ENCODE data around the gene ZNF331. TPM values are rescaled to one million over a fixed set of nuclear protein-coding genes. Genes with fewer than 3 reads are reported as not detected.
A peak's percentile ranks its signal among the peaks of the same experiment; 100 is the strongest.
"Not testable (repeated sequence)": the region's sequence is repeated elsewhere in the genome, so short reads cannot be mapped to it uniquely, and the experiment has no call there.

The ZNF331 gene
- total RNA-seq, 1 donor from 2014 or later: 6.8 TPM

DNA sequence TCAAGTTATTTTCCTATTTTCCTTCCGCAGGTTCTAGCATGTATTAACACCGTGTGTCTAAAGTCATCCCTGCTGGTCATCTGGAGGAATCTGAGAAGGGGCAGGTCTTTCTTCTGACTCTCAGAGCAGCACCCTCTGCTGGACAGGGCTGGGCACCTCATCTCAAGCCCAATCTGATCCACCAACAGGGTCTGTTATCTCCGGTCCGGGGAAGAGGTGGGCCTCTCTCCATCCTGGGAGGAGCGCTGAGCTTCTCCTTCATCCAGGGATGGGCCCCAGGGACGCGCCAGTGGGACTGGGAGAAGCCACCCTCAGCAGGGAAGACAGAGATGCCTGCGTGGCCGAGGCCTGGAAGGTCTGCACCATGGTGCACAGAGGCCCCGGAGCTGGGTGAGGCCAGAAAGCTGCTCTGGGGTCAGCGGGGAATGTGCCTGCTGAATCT is 26.0 kb upstream of the ZNF331 start:
- FAIRE-seq (no peak), DNase-seq (ENCODE audit: low read depth) (peak; percentile 52)
- no peaks in the 10 kb centered on the region for H3K27me3 ChIP-seq (ENCODE audit: control insufficient read depth, insufficient read depth, low read length)
- peak; percentile 57 for TF ChIP-seq CTCF (IDR thresholded peaks at IDR 0.05; ENCODE audit: insufficient read depth, low read length, severe bottlenecking)
- H3K36me3 ChIP-seq (ENCODE audit: control insufficient read depth, insufficient read depth, low read length): no peaks in the 10 kb centered on the region
- H3K4me3 ChIP-seq (ENCODE audit: low read depth, low read length): no peak overlapping the region

- FAIRE-seq: peak; percentile 50
- DNase-seq (ENCODE audit: low read depth); H3K27me3 ChIP-seq (ENCODE audit: control insufficient read depth, insufficient read depth, low read length); H3K4me3 ChIP-seq (ENCODE audit: low read depth, low read length); H3K36me3 ChIP-seq (ENCODE audit: control insufficient read depth, insufficient read depth, low read length): not testable (repeated sequence)
Observed at GRCh38 chr19:53515047-53515446, 22.9 kb upstream of the ZNF331 start.

DNA sequence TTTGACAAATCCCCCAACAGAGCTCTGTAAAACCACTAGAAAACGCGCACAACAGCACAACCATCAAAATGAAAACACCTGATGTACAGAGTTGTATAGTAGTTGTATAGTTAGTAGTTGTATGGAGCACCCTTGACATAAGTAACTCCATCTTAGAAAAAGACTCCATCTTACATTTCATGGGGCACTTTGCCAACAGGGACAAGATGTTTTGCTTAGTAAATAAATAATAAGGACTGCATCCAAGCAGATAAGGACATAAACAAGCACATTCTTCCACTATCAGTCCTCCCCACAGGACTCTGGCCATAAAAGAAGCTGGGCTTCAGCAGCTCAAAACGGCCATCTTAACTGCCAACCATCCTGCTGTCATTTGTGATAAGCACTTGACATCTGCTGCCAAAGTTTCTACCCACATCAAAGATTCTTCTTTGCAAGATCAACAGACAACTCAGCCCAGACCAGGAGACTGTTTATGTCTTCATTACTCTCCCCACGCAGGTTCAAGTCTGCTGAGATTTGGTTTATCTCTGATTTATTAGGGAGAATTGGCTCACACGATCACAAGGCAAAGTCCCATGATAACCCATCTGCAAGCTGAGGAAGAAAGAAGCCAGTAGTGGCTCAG is 20.7 kb upstream of the ZNF331 start:
- FAIRE-seq: no peak
- Histone ChIP-seq H3K27me3 (ENCODE audit: control insufficient read depth, insufficient read depth, low read length) (no peaks in the 10 kb centered on the region), H3K4me3 (ENCODE audit: low read depth, low read length) (no peak overlapping the region), H3K36me3 (ENCODE audit: control insufficient read depth, insufficient read depth, low read length) (no peaks in the 10 kb centered on the region)
- no peak for TF ChIP-seq CTCF (IDR thresholded peaks at IDR 0.05; ENCODE audit: insufficient read depth, low read length, severe bottlenecking)
- no peak for DNase-seq (ENCODE audit: low read depth)

GRCh38 chr19:53518121-53518520 is 19.8 kb upstream of the ZNF331 start:
- no peak for TF ChIP-seq CTCF (IDR thresholded peaks at IDR 0.05; ENCODE audit: insufficient read depth, low read length, severe bottlenecking)
- Histone ChIP-seq H3K4me3 (ENCODE audit: low read depth, low read length) (no peak overlapping the region), H3K27me3 (ENCODE audit: control insufficient read depth, insufficient read depth, low read length) (no peaks in the 10 kb centered on the region), H3K36me3 (ENCODE audit: control insufficient read depth, insufficient read depth, low read length) (no peaks in the 10 kb centered on the region)
- FAIRE-seq (no peak), DNase-seq (ENCODE audit: low read depth) (no peak)

DNA sequence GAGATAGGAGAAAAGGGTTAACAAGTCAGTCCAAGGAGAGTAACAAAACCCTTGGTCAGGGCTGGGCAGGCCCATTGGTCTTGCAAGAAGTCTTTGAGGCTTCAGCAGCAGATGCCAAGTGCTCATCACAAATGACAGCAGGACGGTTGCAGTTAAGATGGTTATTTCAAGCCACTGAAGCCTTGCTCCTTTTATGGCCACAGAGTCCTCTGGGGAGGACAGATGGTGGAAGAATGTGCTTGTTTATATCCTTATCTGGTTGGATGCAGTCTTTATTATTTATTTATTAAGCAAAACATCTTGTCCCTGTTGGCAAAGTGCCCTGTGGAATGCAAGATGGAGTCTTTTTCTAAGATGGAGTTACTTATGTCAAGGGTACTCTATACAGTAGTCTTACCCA is 19.2 kb upstream of the ZNF331 start:
- DNase-seq (ENCODE audit: low read depth): no peak
- H3K36me3 ChIP-seq (ENCODE audit: control insufficient read depth, insufficient read depth, low read length): no peaks in the 10 kb centered on the region
- no peak for FAIRE-seq

DNA sequence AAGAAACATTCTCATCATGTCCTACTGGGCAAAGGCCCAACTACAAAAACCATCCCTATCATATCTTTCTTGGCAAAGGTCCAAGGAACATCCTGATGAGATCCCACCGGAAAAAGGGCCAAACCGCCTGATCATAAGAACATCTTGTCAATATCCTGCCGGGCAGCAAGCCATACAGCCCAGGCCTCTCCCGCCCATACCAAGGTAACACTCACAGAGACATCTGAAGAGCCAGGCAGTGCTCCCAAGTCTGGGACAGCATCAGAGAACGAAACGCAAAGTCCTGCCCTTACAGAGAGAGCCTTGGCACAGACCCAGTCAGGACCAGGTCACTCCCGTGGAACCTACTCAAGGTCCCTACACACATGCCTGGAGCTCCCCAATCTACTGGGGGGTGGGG is 18.5 kb upstream of the ZNF331 start:
- FAIRE-seq (peak; percentile 43), DNase-seq (ENCODE audit: low read depth) (no peak)

More for the DNA sequence above, 19.2 kb upstream of the ZNF331 start:
- TF ChIP-seq CTCF (IDR thresholded peaks at IDR 0.05; ENCODE audit: insufficient read depth, low read length, severe bottlenecking): no peak
- H3K27me3 ChIP-seq (ENCODE audit: control insufficient read depth, insufficient read depth, low read length): no peaks in the 10 kb centered on the region
- H3K4me3 ChIP-seq (ENCODE audit: low read depth, low read length): no peak overlapping the region

More for the DNA sequence above, 18.5 kb upstream of the ZNF331 start:
- Histone ChIP-seq H3K36me3 (ENCODE audit: control insufficient read depth, insufficient read depth, low read length) (no peaks in the 10 kb centered on the region), H3K27me3 (ENCODE audit: control insufficient read depth, insufficient read depth, low read length) (no peaks in the 10 kb centered on the region), H3K4me3 (ENCODE audit: low read depth, low read length) (no peak overlapping the region)
- TF ChIP-seq CTCF (IDR thresholded peaks at IDR 0.05; ENCODE audit: insufficient read depth, low read length, severe bottlenecking): no peak

All from bronchial epithelial cell (primary cell).